ENCODE results near the gene SPATA9.

DNA sequence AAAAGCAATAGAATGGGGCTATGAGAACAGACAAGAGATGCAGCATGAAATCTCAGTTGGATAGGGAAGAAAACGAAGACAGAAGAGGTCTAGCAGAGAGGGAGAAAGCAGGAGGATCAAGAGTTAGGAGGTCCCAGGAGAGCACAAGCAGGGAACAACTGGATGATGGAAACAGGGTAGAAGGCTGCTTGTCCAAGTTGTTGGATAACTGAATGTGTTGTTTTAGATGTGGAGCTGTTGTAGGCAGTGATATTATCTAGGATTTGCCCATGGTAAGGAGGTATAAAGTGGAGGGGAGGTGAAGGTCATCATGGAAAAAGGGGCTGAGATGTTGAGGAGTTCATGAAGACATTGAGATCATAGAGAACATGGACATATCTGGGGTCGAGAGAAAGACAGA lies 35.9 kb upstream of the SPATA9 start:
- TF ChIP-seq, protein P1, sequence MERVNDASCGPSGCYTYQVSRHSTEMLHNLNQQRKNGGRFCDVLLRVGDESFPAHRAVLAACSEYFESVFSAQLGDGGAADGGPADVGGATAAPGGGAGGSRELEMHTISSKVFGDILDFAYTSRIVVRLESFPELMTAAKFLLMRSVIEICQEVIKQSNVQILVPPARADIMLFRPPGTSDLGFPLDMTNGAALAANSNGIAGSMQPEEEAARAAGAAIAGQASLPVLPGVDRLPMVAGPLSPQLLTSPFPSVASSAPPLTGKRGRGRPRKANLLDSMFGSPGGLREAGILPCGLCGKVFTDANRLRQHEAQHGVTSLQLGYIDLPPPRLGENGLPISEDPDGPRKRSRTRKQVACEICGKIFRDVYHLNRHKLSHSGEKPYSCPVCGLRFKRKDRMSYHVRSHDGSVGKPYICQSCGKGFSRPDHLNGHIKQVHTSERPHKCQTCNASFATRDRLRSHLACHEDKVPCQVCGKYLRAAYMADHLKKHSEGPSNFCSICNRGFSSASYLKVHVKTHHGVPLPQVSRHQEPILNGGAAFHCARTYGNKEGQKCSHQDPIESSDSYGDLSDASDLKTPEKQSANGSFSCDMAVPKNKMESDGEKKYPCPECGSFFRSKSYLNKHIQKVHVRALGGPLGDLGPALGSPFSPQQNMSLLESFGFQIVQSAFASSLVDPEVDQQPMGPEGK (CRISPR knock-in tag; IDR thresholded peaks at IDR 0.05): no peak
- no peak for TF ChIP-seq MAFK (conservative IDR thresholded peaks at IDR 0.05 in 1 of 2, IDR thresholded peaks at IDR 0.05 in 1 of 2; ENCODE audit: low read length in 2 of 2)
- TF ChIP-seq ONECUT2 (CRISPR knock-in tag; IDR thresholded peaks at IDR 0.05): no peak
- TF ChIP-seq ZNF879 (CRISPR knock-in tag; IDR thresholded peaks at IDR 0.05): no peak
- TF ChIP-seq BHLHE40 (IDR thresholded peaks at IDR 0.05; ENCODE audit: low read length): no peak
- no peak for TF ChIP-seq KDM1A (CRISPR knock-in tag; IDR thresholded peaks at IDR 0.05)
- no peak for TF ChIP-seq EP300 (IDR thresholded peaks at IDR 0.05; ENCODE audit: low read depth in 2 of 2, low read length in 2 of 2)
- no peak for TF ChIP-seq EP300 (CRISPR knock-in tag; IDR thresholded peaks at IDR 0.05; ENCODE audit: borderline replicate concordance)
- TF ChIP-seq ADNP (CRISPR knock-in tag; IDR thresholded peaks at IDR 0.05): no peak
- no peak for TF ChIP-seq MXI1 (IDR thresholded peaks at IDR 0.05; ENCODE audit: borderline replicate concordance, low read depth, low read length)
- TF ChIP-seq, protein P2, sequence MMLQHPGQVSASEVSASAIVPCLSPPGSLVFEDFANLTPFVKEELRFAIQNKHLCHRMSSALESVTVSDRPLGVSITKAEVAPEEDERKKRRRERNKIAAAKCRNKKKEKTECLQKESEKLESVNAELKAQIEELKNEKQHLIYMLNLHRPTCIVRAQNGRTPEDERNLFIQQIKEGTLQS (CRISPR knock-in tag; IDR thresholded peaks at IDR 0.05): no peak
- TF ChIP-seq, protein P3, sequence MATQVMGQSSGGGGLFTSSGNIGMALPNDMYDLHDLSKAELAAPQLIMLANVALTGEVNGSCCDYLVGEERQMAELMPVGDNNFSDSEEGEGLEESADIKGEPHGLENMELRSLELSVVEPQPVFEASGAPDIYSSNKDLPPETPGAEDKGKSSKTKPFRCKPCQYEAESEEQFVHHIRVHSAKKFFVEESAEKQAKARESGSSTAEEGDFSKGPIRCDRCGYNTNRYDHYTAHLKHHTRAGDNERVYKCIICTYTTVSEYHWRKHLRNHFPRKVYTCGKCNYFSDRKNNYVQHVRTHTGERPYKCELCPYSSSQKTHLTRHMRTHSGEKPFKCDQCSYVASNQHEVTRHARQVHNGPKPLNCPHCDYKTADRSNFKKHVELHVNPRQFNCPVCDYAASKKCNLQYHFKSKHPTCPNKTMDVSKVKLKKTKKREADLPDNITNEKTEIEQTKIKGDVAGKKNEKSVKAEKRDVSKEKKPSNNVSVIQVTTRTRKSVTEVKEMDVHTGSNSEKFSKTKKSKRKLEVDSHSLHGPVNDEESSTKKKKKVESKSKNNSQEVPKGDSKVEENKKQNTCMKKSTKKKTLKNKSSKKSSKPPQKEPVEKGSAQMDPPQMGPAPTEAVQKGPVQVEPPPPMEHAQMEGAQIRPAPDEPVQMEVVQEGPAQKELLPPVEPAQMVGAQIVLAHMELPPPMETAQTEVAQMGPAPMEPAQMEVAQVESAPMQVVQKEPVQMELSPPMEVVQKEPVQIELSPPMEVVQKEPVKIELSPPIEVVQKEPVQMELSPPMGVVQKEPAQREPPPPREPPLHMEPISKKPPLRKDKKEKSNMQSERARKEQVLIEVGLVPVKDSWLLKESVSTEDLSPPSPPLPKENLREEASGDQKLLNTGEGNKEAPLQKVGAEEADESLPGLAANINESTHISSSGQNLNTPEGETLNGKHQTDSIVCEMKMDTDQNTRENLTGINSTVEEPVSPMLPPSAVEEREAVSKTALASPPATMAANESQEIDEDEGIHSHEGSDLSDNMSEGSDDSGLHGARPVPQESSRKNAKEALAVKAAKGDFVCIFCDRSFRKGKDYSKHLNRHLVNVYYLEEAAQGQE (IDR thresholded peaks at IDR 0.05; ENCODE audit: borderline replicate concordance in 1 of 2, low read depth in 1 of 2, low read length in 2 of 2): no peak
- no peak for TF ChIP-seq ZNF24 (IDR thresholded peaks at IDR 0.05)
- TF ChIP-seq SPEN (CRISPR knock-in tag; IDR thresholded peaks at IDR 0.05; ENCODE audit: low read depth): no peak
